Stromal cell of bone marrow (primary cell): ENCODE results near the gene OR9Q2.
"Not testable (repeated sequence)": the region's sequence is repeated elsewhere in the genome, so short reads cannot be mapped to it uniquely, and the experiment has no call there.

Experiments used
- DNase-seq: peaks from one replicate; pipeline ENCODE4 v3.0.0-alpha.2; 2012; ENCODE audit warnings: low read depth

OR9Q2 gene, protein sequence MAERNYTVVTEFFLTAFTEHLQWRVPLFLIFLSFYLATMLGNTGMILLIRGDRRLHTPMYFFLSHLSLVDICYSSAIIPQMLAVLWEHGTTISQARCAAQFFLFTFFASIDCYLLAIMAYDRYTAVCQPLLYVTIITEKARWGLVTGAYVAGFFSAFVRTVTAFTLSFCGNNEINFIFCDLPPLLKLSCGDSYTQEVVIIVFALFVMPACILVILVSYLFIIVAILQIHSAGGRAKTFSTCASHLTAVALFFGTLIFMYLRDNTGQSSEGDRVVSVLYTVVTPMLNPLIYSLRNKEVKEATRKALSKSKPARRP

DNA sequence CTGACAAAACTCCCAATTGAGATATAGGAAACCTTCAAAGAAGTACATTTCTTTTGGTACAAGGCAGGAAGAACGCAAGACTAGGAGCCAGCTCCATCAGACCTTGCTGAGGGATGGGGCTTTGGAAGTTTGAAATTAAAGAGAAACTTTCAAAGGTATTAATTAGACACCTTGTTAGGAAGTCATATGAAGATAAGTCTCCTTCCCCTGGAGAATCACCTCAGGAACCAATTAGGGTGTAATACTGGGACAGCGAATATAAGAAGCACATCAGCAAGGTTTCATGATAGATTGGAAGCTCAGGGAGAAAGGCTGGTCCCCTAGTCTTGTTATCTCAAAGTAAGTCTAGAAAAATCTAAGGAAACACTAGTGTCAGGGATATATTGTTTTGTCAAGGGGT, at the start of gene OR9Q2:
TSS of gene OR9Q2 (plus strand) at position 301 of the 400 bp plus-strand sequence. CDS start 1,421 bp downstream, outside the sequence.
- no peak for DNase-seq

- DNase-seq = no peak
Observed at GRCh38 chr11:58142761-58143160, 46.1 kb upstream of the OR9Q2 start.

GRCh38 chr11:58152781-58153180, 36.1 kb upstream of the OR9Q2 start:
- no peak for DNase-seq

DNA sequence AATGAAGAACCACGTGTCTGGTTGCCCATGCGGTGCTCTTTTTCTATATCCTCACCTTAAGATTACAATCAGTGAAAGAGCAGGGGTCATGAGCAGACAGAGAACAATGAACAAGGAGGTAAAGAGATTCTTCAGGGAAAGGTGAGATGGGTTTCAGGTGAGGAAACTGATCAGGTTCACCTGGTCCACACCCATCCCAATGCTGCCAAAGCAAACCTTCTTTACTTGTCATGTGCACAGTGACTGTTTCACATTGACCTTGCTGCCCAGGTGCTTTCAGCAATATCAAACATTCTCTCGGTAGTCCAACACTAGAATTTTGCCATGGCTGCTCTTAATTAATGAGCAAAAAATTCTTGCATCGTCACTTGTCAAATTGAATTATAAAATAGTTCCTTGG, 24.5 kb upstream of the OR9Q2 start:
- no peak for DNase-seq

DNA sequence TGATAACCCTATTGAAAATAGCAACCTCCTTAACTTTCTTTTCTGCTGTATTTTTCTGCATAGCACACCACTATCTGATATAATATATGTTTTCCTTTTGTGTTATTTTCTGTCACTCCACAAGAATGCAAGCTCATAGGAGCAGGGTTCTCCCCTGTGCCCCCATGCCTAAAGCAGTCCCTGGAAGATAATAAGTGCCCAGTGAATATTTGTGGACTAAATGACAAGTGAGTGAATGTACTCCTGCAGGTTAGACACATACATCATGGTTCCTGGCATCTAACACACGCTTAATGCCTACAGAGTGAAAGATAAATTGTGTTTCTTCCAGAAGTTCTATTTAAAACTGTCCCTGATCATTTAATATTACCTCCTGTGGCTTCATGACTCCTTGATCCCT, 23.9 kb upstream of the OR9Q2 start:
- no peak for DNase-seq

- no peak for DNase-seq
Observed at GRCh38 chr11:58165504-58166106, 23.3 kb upstream of the OR9Q2 start.

- no peak for DNase-seq
Observed at GRCh38 chr11:58177409-58178054, 11.3 kb upstream of the OR9Q2 start.

GRCh38 chr11:58178444-58178843, 10.4 kb upstream of the OR9Q2 start:
- DNase-seq = no peak

DNA sequence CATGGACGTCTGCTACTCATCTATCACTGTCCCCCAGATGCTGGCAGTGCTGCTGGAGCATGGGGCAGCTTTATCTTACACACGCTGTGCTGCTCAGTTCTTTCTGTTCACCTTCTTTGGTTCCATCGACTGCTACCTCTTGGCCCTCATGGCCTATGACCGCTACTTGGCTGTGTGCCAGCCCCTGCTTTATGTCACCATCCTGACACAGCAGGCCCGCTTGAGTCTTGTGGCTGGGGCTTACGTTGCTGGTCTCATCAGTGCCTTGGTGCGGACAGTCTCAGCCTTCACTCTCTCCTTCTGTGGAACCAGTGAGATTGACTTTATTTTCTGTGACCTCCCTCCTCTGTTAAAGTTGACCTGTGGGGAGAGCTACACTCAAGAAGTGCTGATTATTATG, 9.2 kb upstream of the OR9Q2 start:
- no peak for DNase-seq

GRCh38 chr11:58186938-58187337, 1.9 kb upstream of the OR9Q2 start:
- DNase-seq = no peak

- DNase-seq = no peak
Observed at GRCh38 chr11:58192229-58192628, 3.4 kb downstream of the OR9Q2 start.

- DNase-seq = no peak
Observed at GRCh38 chr11:58193391-58193790, 4.5 kb downstream of the OR9Q2 start.

DNA sequence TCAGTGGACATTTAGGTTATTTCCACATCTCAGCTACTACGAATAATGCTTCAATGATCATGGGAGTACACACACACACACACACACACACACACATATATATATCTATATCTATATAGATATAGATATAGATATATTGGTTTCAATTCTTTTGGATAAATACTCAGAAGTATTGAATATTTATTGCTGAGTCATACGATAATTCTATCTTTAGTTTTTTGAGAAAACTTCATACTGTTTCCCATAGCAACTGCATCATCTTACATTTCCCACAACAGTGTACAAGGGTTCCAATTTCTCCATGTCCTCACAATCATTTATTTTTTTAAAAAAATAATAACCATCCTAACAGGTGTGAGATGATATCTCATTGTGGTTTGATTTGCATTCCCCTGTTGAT, 7.1 kb downstream of the OR9Q2 start:
- no peak for DNase-seq

GRCh38 chr11:58199271-58199670, 10.4 kb downstream of the OR9Q2 start:
- no peak for DNase-seq

DNA sequence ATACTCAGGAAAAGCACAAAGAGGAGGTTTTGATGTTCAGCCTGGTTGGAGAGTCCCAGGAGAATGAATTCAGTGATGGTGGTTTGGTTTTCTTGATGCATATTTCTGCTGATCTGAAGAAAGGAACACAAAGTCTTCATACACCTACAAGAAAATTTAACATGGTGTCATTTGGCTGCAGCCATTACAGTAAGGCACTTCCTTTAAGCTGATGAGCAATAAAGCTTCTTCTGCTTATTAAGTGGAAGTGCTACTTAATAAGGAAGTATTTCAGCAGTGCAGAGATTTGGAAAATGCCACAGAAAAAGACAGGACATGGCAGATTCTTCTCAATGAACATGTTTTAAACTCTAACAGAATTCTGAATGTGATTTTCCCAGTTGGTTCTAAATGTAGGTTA, 15.2 kb downstream of the OR9Q2 start, which contains the start of gene OR1S2:
TSS of gene OR1S2 (minus strand) at position 101 of the 400 bp plus-strand sequence. CDS start at position 101, 0 bp downstream.
- DNase-seq = no peak

- DNase-seq = not testable (repeated sequence)
Observed at GRCh38 chr11:58212420-58212819, 23.6 kb downstream of the OR9Q2 start, which contains the start of gene OR1S1. TSS of gene OR1S1 (plus strand) at chr11:58212720.

DNA sequence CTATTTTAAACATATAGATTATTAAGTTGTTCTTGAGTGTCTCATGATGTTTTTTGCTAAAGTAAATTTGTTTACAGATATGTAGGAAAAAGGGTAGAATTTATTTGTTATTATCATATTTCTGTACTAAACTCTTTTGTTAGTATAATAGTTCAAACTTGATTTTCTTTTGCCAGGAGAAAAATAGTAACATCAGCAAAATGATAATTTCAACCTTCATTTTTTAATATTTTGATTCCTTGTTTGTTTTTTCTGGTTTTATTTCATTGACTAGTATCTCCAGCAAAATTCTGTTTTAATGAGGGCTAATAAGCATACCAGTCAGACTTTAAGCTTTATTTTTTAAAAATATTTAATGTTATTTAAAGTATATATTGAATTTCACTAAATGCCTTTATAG, 27.6 kb downstream of the OR9Q2 start:
- no peak for DNase-seq

DNA sequence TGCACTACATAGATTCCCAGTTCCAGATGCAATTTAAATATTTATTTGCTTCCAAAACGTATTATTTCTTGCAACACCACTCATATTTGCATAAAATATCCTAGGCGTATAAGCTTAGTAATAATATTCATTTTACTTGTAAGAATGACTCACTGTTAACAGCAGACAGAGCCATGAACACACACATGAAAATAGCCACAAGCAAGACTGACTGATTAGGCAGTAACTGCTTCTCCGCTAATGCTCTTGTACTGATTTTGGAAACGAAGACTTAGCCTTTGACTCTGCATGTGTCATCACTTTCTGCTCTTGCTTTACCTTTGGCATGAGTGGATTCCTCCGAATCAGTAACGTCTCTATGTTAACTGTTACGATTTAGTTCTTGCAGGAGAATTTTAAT, 33.9 kb downstream of the OR9Q2 start:
- no peak for DNase-seq

GRCh38 chr11:58227956-58228615, 39.2 kb downstream of the OR9Q2 start:
- no peak for DNase-seq
